Measurements from ENCODE around the gene ZNF229. TPM values are rescaled to one million over a fixed set of nuclear protein-coding genes. Genes with fewer than 3 reads are reported as not detected.

The ZNF229 gene
- total RNA-seq, 1 donor from 2014 or later = 9.8 TPM

- TF ChIP-seq EZH2 (IDR thresholded peaks at IDR 0.05; ENCODE audit: insufficient read depth, low read length) (no peak), CTCF (IDR thresholded peaks at IDR 0.05; ENCODE audit: insufficient read depth, low read depth, low read length) (no peak)
- Histone ChIP-seq H3K9me3 (ENCODE audit: insufficient read depth, low read depth, low read length) (peaks cover 7% of the 10 kb centered on the region), H4K20me1 (ENCODE audit: insufficient read depth, low read length) (no peaks in the 10 kb centered on the region), H3K4me3 (ENCODE audit: insufficient read depth, low read depth, low read length) (no peak overlapping the region), H3K36me3 (ENCODE audit: insufficient read depth, low read length) (no peaks in the 10 kb centered on the region), H3K4me1 (ENCODE audit: insufficient read depth, low read length) (no peaks in the 10 kb centered on the region), H3K4me2 (ENCODE audit: low read length) (no peak overlapping the region), H3K79me2 (ENCODE audit: insufficient read depth, low read length) (no peaks in the 10 kb centered on the region), H3K27ac (ENCODE audit: low read depth, low read length) (no peak overlapping the region), H2AFZ (ENCODE audit: low read depth, low read length) (no peak overlapping the region), H3K9ac (ENCODE audit: low read length) (no peak overlapping the region), H3K27me3 (ENCODE audit: insufficient read depth, low read length) (no peaks in the 10 kb centered on the region)
- H3K4me1 Mint-ChIP-seq (ENCODE audit: low read depth, unreplicated experiment) = no peaks in the 10 kb centered on the region
- DNase-seq (ENCODE audit: low read depth) = no peak
- no peak overlapping the region for H3K4me3 Mint-ChIP-seq (ENCODE audit: unreplicated experiment)
- no peaks in the 10 kb centered on the region for H3K36me3 Mint-ChIP-seq (ENCODE audit: low read depth, unreplicated experiment)
- H3K27ac Mint-ChIP-seq (ENCODE audit: unreplicated experiment) = no peak overlapping the region
- H3K27me3 Mint-ChIP-seq (ENCODE audit: low read depth, unreplicated experiment) = peaks cover 2% of the 10 kb centered on the region
- FAIRE-seq = no peak
- H3K9me3 Mint-ChIP-seq (ENCODE audit: unreplicated experiment) = peaks cover 29% of the 10 kb centered on the region
Observed at GRCh38 chr19:44455100-44455499, 6.8 kb upstream of the ZNF229 start.

- Mint-ChIP-seq H3K4me1 (ENCODE audit: low read depth, unreplicated experiment) (peaks cover 2% of the 10 kb centered on the region), H3K27ac (ENCODE audit: unreplicated experiment) (no peak overlapping the region), H3K27me3 (ENCODE audit: low read depth, unreplicated experiment) (peaks cover 2% of the 10 kb centered on the region)
Observed at GRCh38 chr19:44452367-44452766, 4.1 kb upstream of the ZNF229 start.

More at GRCh38 chr19:44452367-44452766, 4.1 kb upstream of the ZNF229 start:
- Histone ChIP-seq H3K4me2 (ENCODE audit: low read length) (no peak overlapping the region), H4K20me1 (ENCODE audit: insufficient read depth, low read length) (no peaks in the 10 kb centered on the region), H3K4me1 (ENCODE audit: insufficient read depth, low read length) (no peaks in the 10 kb centered on the region), H3K36me3 (ENCODE audit: insufficient read depth, low read length) (no peaks in the 10 kb centered on the region), H3K27ac (ENCODE audit: low read depth, low read length) (no peak overlapping the region), H3K27me3 (ENCODE audit: insufficient read depth, low read length) (no peaks in the 10 kb centered on the region), H3K9ac (ENCODE audit: low read length) (no peak overlapping the region), H3K4me3 (ENCODE audit: insufficient read depth, low read depth, low read length) (no peak overlapping the region), H3K9me3 (ENCODE audit: insufficient read depth, low read depth, low read length) (peaks cover 7% of the 10 kb centered on the region), H3K79me2 (ENCODE audit: insufficient read depth, low read length) (peaks cover 4% of the 10 kb centered on the region), H2AFZ (ENCODE audit: low read depth, low read length) (no peak overlapping the region)
- peak overlapping the region; percentile 51 for H3K4me3 Mint-ChIP-seq (ENCODE audit: unreplicated experiment)
- TF ChIP-seq EZH2 (IDR thresholded peaks at IDR 0.05; ENCODE audit: insufficient read depth, low read length) (no peak), CTCF (IDR thresholded peaks at IDR 0.05; ENCODE audit: insufficient read depth, low read depth, low read length) (no peak)
- H3K9me3 Mint-ChIP-seq (ENCODE audit: unreplicated experiment) = peaks cover 27% of the 10 kb centered on the region
- DNase-seq (ENCODE audit: low read depth) (no peak), FAIRE-seq (no peak)
- H3K36me3 Mint-ChIP-seq (ENCODE audit: low read depth, unreplicated experiment) = peaks cover 6% of the 10 kb centered on the region
